IMR-90 (cell line): ENCODE results near the gene PITPNC1. TPM values are rescaled to one million over a fixed set of nuclear protein-coding genes. Genes with fewer than 3 reads are reported as not detected.

Experiments used
- ATAC-seq: fragments of 200-7000 bp; cut with Tn5 transposase; 2 replicates; pipeline ENCODE4 v1.9.1; 2020; ENCODE audit warnings: low read depth, mild to moderate bottlenecking, moderate library complexity
- BruUV-seq: library from RNA; stranded (reverse); fragments of 400-500 nt; replicated peaks from 2 replicates; lab custom pipeline; 2021; lab: Mats Ljungman, UMichigan
- CTCF ChIA-PET: fragments of 300-600 bp; formaldehyde crosslinking; extraction: SDS; loops from one replicate; lab custom pipeline; 2021; ENCODE audit warnings: antibody characterized with exemption; lab: Yijun Ruan, JAX
- POLR2A ChIA-PET: fragments of 300-600 bp; sonication (Branson Sonifier 250); formaldehyde crosslinking; loops from one replicate; lab custom pipeline; 2022; ENCODE audit warnings: antibody characterized with exemption; ENCODE audit not compliant: unreplicated experiment; lab: Charles Lee
- DNase-seq: peaks from one replicate; pipeline ENCODE4 v3.0.0; 2013
- H2AFZ ChIP-seq: replicated peaks from 2 replicates; pipeline ENCODE3; 2013; ENCODE audit warnings: low read length, mild to moderate bottlenecking; ENCODE audit not compliant: poor library complexity
- H2AK5ac ChIP-seq: 2 replicates; pipeline ENCODE4 v1.6.1; 2013; ENCODE audit warnings: low read depth, low read length, inconsistent platforms
- H2AK9ac ChIP-seq: replicated peaks from 2 replicates; pipeline ENCODE3; 2013; ENCODE audit warnings: mild to moderate bottlenecking, low read depth, low read length, moderate library complexity; ENCODE audit not compliant: poor library complexity
- H2BK120ac ChIP-seq: 2 replicates; pipeline ENCODE4 v1.6.1; 2013; ENCODE audit warnings: low read depth, low read length, inconsistent platforms
- H2BK15ac ChIP-seq: 3 replicates; pipeline ENCODE4 v1.6.1; 2013; ENCODE audit warnings: low read depth, low read length, inconsistent platforms
- H2BK20ac ChIP-seq: 2 replicates; pipeline ENCODE4 v1.6.1; 2013; ENCODE audit warnings: low read depth, mild to moderate bottlenecking, inconsistent platforms, low read length, moderate library complexity
- H2BK5ac ChIP-seq: 2 replicates; pipeline ENCODE4 v1.6.1; 2013; ENCODE audit warnings: mild to moderate bottlenecking, low read depth, low read length, inconsistent platforms; ENCODE audit not compliant: poor library complexity, severe bottlenecking
- H3K14ac ChIP-seq: replicated peaks from 2 replicates; pipeline ENCODE4 v1.6.1; 2013; ENCODE audit warnings: low read depth, low read length, inconsistent platforms
- H3K18ac ChIP-seq: 2 replicates; pipeline ENCODE4 v1.6.1; 2013; ENCODE audit warnings: low read depth, low read length, control low read depth
- H3K23ac ChIP-seq: 2 replicates; pipeline ENCODE4 v1.6.1; 2013; ENCODE audit warnings: low read depth, low read length, inconsistent platforms
- H3K27ac ChIP-seq: 2 replicates; pipeline ENCODE4 v1.5.1; 2013; ENCODE audit warnings: mild to moderate bottlenecking, control low read depth, low read length; ENCODE audit not compliant: insufficient read depth
- H3K27me3 ChIP-seq: 2 replicates; pipeline ENCODE4 v1.6.1; 2013; ENCODE audit warnings: low read length; ENCODE audit not compliant: control insufficient read depth, insufficient read depth
- H3K36me3 ChIP-seq: 2 replicates; pipeline ENCODE4 v1.6.1; 2013; ENCODE audit warnings: low read length, mixed read lengths; ENCODE audit not compliant: control insufficient read depth, insufficient read depth
- H3K4ac ChIP-seq: 2 replicates; pipeline ENCODE4 v1.6.1; 2013; ENCODE audit warnings: low read depth, low read length, inconsistent platforms
- H3K4me1 ChIP-seq: 2 replicates; pipeline ENCODE4 v1.6.1; 2013; ENCODE audit warnings: low read length, mixed read lengths; ENCODE audit not compliant: control insufficient read depth, insufficient read depth
- H3K4me2 ChIP-seq: 2 replicates; pipeline ENCODE4 v1.6.1; 2013; ENCODE audit warnings: low read depth, mild to moderate bottlenecking, control low read depth, low read length, moderate library complexity
- H3K4me3 ChIP-seq: 2 replicates; pipeline ENCODE4 v1.5.1; 2013; ENCODE audit warnings: low read depth, mild to moderate bottlenecking, control low read depth, low read length, moderate library complexity; ENCODE audit not compliant: insufficient read depth
- H3K56ac ChIP-seq: 2 replicates; pipeline ENCODE4 v1.6.1; 2013; ENCODE audit warnings: low read length, inconsistent platforms; ENCODE audit not compliant: insufficient read depth; ENCODE audit errors: extremely low read depth
- H3K79me1 ChIP-seq, 2 experiments: 2 replicates each; pipeline ENCODE4 v1.6.1; 2013; ENCODE audit warnings: low read length in 2 of 2, inconsistent platforms in 1 of 2, low read depth in 1 of 2
- H3K9ac ChIP-seq: 2 replicates; pipeline ENCODE4 v1.6.1; 2013; ENCODE audit warnings: low read depth, low read length, control low read depth
- H3K9me1 ChIP-seq: 2 replicates; pipeline ENCODE4 v1.6.1; 2013; ENCODE audit warnings: low read length, inconsistent platforms; ENCODE audit not compliant: insufficient read depth
- H3K9me3 ChIP-seq: 2 replicates; pipeline ENCODE4 v1.6.1; 2013; ENCODE audit warnings: low read length; ENCODE audit not compliant: control insufficient read depth, insufficient read depth
- H4K20me1 ChIP-seq: 2 replicates; pipeline ENCODE4 v1.6.1; 2013; ENCODE audit warnings: low read length, inconsistent platforms; ENCODE audit not compliant: insufficient read depth
- H4K5ac ChIP-seq: 2 replicates; pipeline ENCODE4 v1.6.1; 2013; ENCODE audit warnings: mild to moderate bottlenecking, low read depth, low read length, control low read depth
- H4K8ac ChIP-seq, 2 experiments: 2 replicates each; pipeline ENCODE4 v1.6.1; 2013; ENCODE audit warnings: low read depth in 2 of 2, low read length in 2 of 2, control low read depth in 1 of 2, inconsistent platforms in 1 of 2
- H4K91ac ChIP-seq: 2 replicates; pipeline ENCODE4 v1.6.1; 2013; ENCODE audit warnings: low read depth, low read length, inconsistent platforms; ENCODE audit not compliant: insufficient read depth
- BHLHE40 ChIP-seq: fragments of 150-350 bp; IDR thresholded peaks from 2 replicates; pipeline ENCODE4 v1.6.1; 2016; ENCODE audit warnings: mild to moderate bottlenecking, low read depth, low read length
- CEBPB ChIP-seq: IDR thresholded peaks from 2 replicates; pipeline ENCODE4 v1.6.1; 2012; ENCODE audit warnings: low read depth, low read length, improper control_type of control experiment
- CHD1 ChIP-seq: IDR thresholded peaks from 2 replicates; pipeline ENCODE4 v1.6.1; 2012; ENCODE audit warnings: low read depth, low read length, improper control_type of control experiment
- CTCF ChIP-seq: conservative IDR thresholded peaks from 2 replicates; pipeline ENCODE4 v1.5.1; 2012; ENCODE audit warnings: mild to moderate bottlenecking, low read depth, low read length, improper control_type of control experiment
- FOS ChIP-seq: fragments of 150-350 bp; IDR thresholded peaks from 2 replicates; pipeline ENCODE4 v1.6.1; 2016; ENCODE audit warnings: low read depth, low read length
- MAFK ChIP-seq: IDR thresholded peaks from 2 replicates; pipeline ENCODE4 v1.6.1; 2012; ENCODE audit warnings: low read depth, low read length, improper control_type of control experiment
- MAZ ChIP-seq: IDR thresholded peaks from 2 replicates; pipeline ENCODE4 v1.6.1; 2012; ENCODE audit warnings: low read depth, mild to moderate bottlenecking, low read length, improper control_type of control experiment, moderate library complexity, borderline replicate concordance
- MXI1 ChIP-seq: IDR thresholded peaks from 2 replicates; pipeline ENCODE4 v1.6.1; 2012; ENCODE audit warnings: low read depth, mild to moderate bottlenecking, low read length, moderate library complexity, borderline replicate concordance
- NFE2L2 ChIP-seq: fragments of 150-350 bp; IDR thresholded peaks from 2 replicates; pipeline ENCODE4 v1.6.1; 2016; ENCODE audit warnings: low read depth, mild to moderate bottlenecking, low read length
- POLR2A ChIP-seq: IDR thresholded peaks from 2 replicates; pipeline ENCODE4 v1.6.1; 2012; ENCODE audit warnings: mild to moderate bottlenecking, low read depth, low read length
- RAD21 ChIP-seq: IDR thresholded peaks from 2 replicates; pipeline ENCODE4 v1.6.1; 2012; ENCODE audit warnings: low read length, improper control_type of control experiment
- RCOR1 ChIP-seq: IDR thresholded peaks from 2 replicates; pipeline ENCODE4 v1.6.1; 2012; ENCODE audit warnings: mild to moderate bottlenecking, low read length, improper control_type of control experiment; ENCODE audit not compliant: insufficient replicate concordance
- RFX5 ChIP-seq: IDR thresholded peaks from 2 replicates; pipeline ENCODE4 v1.8.0; 2012; ENCODE audit warnings: low read depth, mild to moderate bottlenecking, low read length, moderate library complexity
- SMC3 ChIP-seq: fragments of 150-350 bp; IDR thresholded peaks from 2 replicates; pipeline ENCODE4 v1.6.1; 2016; ENCODE audit warnings: low read depth, mild to moderate bottlenecking, antibody characterized with exemption, low read length, moderate library complexity
- WGBS, 2 experiments: methylation state at CpG; one replicate each; pipeline versions ENCODE4 v1.1.5 to v1.1.7; 2013; ENCODE audit warnings: missing lambda C conversion rate in 2 of 2; ENCODE audit not compliant: insufficient read length in 1 of 2; ENCODE audit errors: extremely low coverage in 2 of 2; 5-methylcytosine and 5-hydroxymethylcytosine counted together
- dilution Hi-C: fragments of 300-500 bp; cut with HindIII; formaldehyde crosslinking; loops from one replicate; pipeline ENCODE4 v1.14.3; 2018; ENCODE audit warnings: low sequenced_read_pairs; ENCODE audit not compliant: unreplicated experiment
- in situ Hi-C: fragments of 300-500 bp; cut with MboI; formaldehyde crosslinking; loops from 3 replicates; pipeline ENCODE4 v1.14.3; 2019; ENCODE audit warnings: low sequenced_read_pairs, inconsistent platforms, mixed read lengths
- intact Hi-C: fragments of 100-400 bp; cut with micrococcal nuclease; formaldehyde crosslinking; loops from 2 replicates; pipeline ENCODE4 v1.10.0; 2022
- polyA plus RNA-seq, 3 experiments: library from polyadenylated mRNA; depleted of rRNA; stranded (reverse); fragments of >200 nt; gene quantifications; 2 replicates each; pipeline ENCODE4 v1.2.3, GENCODE V29; 2012; ENCODE audit warnings: low replicate concordance in 1 of 3
- total RNA-seq: library from RNA; depleted of rRNA; stranded (reverse); fragments of >200 nt; gene quantifications from 2 replicates; pipeline ENCODE4 v1.2.3, GENCODE V29; 2012
- TF ChIP-seq, protein P1 (sequence below): fragments of 150-350 bp; IDR thresholded peaks from 2 replicates; pipeline ENCODE4 v1.6.1; 2016; ENCODE audit warnings: low read depth, mild to moderate bottlenecking, low read length, moderate library complexity, borderline replicate concordance
- TF ChIP-seq, protein P2 (sequence below): fragments of 150-350 bp; IDR thresholded peaks from 2 replicates; pipeline ENCODE4 v1.6.1; 2017; ENCODE audit warnings: mild to moderate bottlenecking, antibody characterized with exemption, low read length, low read depth

Gene PITPNC1
- total and polyA plus RNA-seq, 2 of the 4 experiments (the other 2 are of a cell fraction): 4.1 TPM

- Histone ChIP-seq H4K5ac (no peak overlapping the region), H3K9me3 (no peaks in the 10 kb centered on the region), H3K27me3 (no peaks in the 10 kb centered on the region), H3K56ac (no peak overlapping the region), H3K79me1 (no peaks in the 10 kb centered on the region), H3K23ac (no peak overlapping the region), H2BK5ac (no peak overlapping the region), H3K36me3 (no peaks in the 10 kb centered on the region), H2BK15ac (no peak overlapping the region), H4K8ac (no peak overlapping the region), H3K4me1 (0 out of 2 replicates have a peak, but pooled peaks cover 1% of the 10 kb centered on the region), H3K18ac (no peak overlapping the region), H3K9ac (no peak overlapping the region), H3K9me1 (no peaks in the 10 kb centered on the region), H3K4me2 (no peak overlapping the region), H4K91ac (no peak overlapping the region), H2AK5ac (no peak overlapping the region), H4K20me1 (no peaks in the 10 kb centered on the region), H3K4ac (no peak overlapping the region), H2BK20ac (no peak overlapping the region), H2AFZ (no peak overlapping the region), H2BK120ac (no peak overlapping the region), H3K4me3 (no peak overlapping the region), H3K27ac (no peak overlapping the region), H2AK9ac (no peak overlapping the region), H3K14ac (no peak overlapping the region)
- intact Hi-C loops: no loop called here
- 94% methylated on average over 7 of the region's 14 CpGs; no CpG with 5 or more reads in 1 of the 2 experiments for WGBS, 2 experiments
- ChIA-PET CTCF (no interaction called here), POLR2A (no interaction called here)
- DNase-seq: no peak
- in situ Hi-C loops: no loop called here
- dilution Hi-C loops: no loop called here
- ATAC-seq: no peak
- no TSS peak for BruUV-seq
- TF ChIP-seq SMC3 (no peak), MAZ (no peak), RFX5 (no peak), FOS (no peak), MXI1 (no peak), RCOR1 (no peak), CEBPB (no peak), BHLHE40 (no peak), MAFK (no peak), RAD21 (no peak), NFE2L2 (no peak), CTCF (no peak), POLR2A (no peak), CHD1 (no peak)
- TF ChIP-seq, protein P1, sequence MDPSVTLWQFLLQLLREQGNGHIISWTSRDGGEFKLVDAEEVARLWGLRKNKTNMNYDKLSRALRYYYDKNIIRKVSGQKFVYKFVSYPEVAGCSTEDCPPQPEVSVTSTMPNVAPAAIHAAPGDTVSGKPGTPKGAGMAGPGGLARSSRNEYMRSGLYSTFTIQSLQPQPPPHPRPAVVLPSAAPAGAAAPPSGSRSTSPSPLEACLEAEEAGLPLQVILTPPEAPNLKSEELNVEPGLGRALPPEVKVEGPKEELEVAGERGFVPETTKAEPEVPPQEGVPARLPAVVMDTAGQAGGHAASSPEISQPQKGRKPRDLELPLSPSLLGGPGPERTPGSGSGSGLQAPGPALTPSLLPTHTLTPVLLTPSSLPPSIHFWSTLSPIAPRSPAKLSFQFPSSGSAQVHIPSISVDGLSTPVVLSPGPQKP: no peak
- TF ChIP-seq, protein P2, sequence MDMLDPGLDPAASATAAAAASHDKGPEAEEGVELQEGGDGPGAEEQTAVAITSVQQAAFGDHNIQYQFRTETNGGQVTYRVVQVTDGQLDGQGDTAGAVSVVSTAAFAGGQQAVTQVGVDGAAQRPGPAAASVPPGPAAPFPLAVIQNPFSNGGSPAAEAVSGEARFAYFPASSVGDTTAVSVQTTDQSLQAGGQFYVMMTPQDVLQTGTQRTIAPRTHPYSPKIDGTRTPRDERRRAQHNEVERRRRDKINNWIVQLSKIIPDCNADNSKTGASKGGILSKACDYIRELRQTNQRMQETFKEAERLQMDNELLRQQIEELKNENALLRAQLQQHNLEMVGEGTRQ: no peak
These were observed 275.4 kb downstream of the PITPNC1 start for GRCh38 chr17:67652433-67652832.
